ENCODE measurements around the gene IQGAP1. TPM values are rescaled to one million over a fixed set of nuclear protein-coding genes. Genes with fewer than 3 reads are reported as not detected.
"Not testable (repeated sequence)": the region's sequence is repeated elsewhere in the genome, so short reads cannot be mapped to it uniquely, and the experiment has no call there.

Gene IQGAP1
- polyA plus RNA-seq, 4 donors, result 54.3 to 91.2 (median 69.8) TPM

DNA sequence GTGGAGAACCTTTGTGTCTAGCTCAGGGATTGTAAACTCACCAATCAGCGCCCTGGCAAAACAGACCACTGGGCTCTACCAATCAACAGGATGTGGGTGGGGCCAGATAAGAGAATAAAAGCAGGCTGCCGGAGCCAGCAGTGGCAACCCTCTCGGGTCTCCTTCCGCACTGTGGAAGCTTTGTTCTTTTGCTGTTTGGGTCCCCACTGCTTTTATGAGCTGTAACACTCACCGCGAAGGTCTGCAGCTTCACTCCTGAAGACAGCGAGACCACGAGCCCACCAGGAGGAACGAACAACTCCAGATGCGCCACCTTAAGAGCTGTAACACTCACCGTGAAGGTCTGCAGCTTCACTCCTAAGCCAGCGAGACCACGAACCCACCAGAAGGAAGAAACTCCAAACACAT is 123.2 kb downstream of the IQGAP1 start:
- H3K36me3 ChIP-seq (ENCODE audit: control insufficient read depth in 3 of 3, insufficient read depth in 2 of 3, low read depth in 1 of 3, low read length in 3 of 3); H3K4me3 ChIP-seq (ENCODE audit: low read depth in 1 of 3, low read length in 3 of 3); FAIRE-seq; DNase-seq; H3K27ac ChIP-seq (ENCODE audit: low read depth in 1 of 3, low read length in 2 of 3); H3K27me3 ChIP-seq (ENCODE audit: control insufficient read depth in 3 of 3, insufficient read depth in 3 of 3, low read length in 3 of 3); H3K4me1 ChIP-seq (ENCODE audit: control insufficient read depth in 3 of 3, insufficient read depth in 2 of 3, low read depth in 1 of 3, low read length in 2 of 3): not testable (repeated sequence)
- peaks cover 0 to 20% of the 10 kb centered on the region in 2 donors for H3K9me3 ChIP-seq (ENCODE audit: control insufficient read depth in 2 of 2, insufficient read depth in 1 of 2, low read depth in 1 of 2, low read length in 1 of 2)
- 80 to 95% (median 90%) methylated on average over 11 to 13 of the region's 13 CpGs for WGBS, 3 donors

DNA sequence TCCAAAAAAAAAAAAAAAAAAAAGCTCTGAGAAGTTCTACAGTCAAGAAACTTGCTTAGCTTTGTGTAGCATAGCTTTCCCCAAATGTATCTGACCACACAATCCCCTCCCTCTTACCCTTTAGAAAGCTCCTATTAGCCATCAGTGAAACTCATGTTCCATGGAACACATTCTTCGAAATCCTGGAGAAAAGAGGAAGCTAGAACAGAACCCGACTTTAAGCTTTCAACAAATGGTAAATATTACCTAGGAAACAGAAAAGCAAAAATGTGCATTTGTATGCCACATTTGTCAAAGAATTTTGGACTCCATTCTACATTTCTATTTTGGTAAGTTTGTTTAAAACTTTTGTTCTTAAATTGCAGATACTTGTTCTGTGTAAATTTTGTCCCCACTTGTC is 124.2 kb downstream of the IQGAP1 start:
- FAIRE-seq, result no peak
- Histone ChIP-seq H3K9me3 (ENCODE audit: control insufficient read depth in 2 of 2, insufficient read depth in 1 of 2, low read depth in 1 of 2, low read length in 1 of 2) (peaks cover 0 to 20% of the 10 kb centered on the region in 2 donors), H3K4me3 (ENCODE audit: low read depth in 1 of 3, low read length in 3 of 3) (no peak overlapping the region), H3K36me3 (ENCODE audit: control insufficient read depth in 3 of 3, insufficient read depth in 2 of 3, low read depth in 1 of 3, low read length in 3 of 3) (no peaks in the 10 kb centered on the region), H3K27ac (ENCODE audit: low read depth in 1 of 3, low read length in 2 of 3) (no peak overlapping the region), H3K4me1 (ENCODE audit: control insufficient read depth in 3 of 3, insufficient read depth in 2 of 3, low read depth in 1 of 3, low read length in 2 of 3) (no peaks in the 10 kb centered on the region), H3K27me3 (ENCODE audit: control insufficient read depth in 3 of 3, insufficient read depth in 3 of 3, low read length in 3 of 3) (no peaks in the 10 kb centered on the region)
- DNase-seq, result no peak
- WGBS, 3 donors, result 68 to 88% (median 86%) methylated on average over 2 of the region's 2 CpGs

DNA sequence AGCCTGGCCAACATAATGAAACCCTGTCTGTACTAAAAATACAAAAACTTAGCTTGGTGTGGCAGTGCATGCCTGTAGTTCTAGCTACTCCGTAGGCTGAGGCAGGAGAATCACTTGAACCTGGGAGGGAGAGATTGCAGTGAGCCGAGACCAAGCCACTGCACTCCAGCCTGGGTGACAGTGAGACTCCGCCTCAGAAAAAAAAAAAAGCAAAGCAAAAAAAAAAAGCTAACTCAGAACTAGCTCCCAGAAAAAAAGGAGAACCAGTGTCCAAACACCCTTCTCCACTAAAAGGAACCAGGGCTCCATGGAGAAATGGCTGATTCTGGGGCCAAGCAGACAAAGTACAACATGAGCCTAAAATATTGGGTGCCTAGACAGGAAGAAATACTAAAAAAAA is 124.9 kb downstream of the IQGAP1 start:
- H3K4me3 ChIP-seq (ENCODE audit: low read depth in 1 of 3, low read length in 3 of 3), result no peak overlapping the region
- no peaks in the 10 kb centered on the region for H3K4me1 ChIP-seq (ENCODE audit: control insufficient read depth in 3 of 3, insufficient read depth in 2 of 3, low read depth in 1 of 3, low read length in 2 of 3)
- no peaks in the 10 kb centered on the region for H3K27me3 ChIP-seq (ENCODE audit: control insufficient read depth in 3 of 3, insufficient read depth in 3 of 3, low read length in 3 of 3)
- WGBS, 3 donors, result 81 to 93% (median 93%) methylated on average over 3 of the region's 3 CpGs
- no peak for DNase-seq
- no peak overlapping the region for H3K27ac ChIP-seq (ENCODE audit: low read depth in 1 of 3, low read length in 2 of 3)
- H3K36me3 ChIP-seq (ENCODE audit: control insufficient read depth in 3 of 3, insufficient read depth in 2 of 3, low read depth in 1 of 3, low read length in 3 of 3), result no peaks in the 10 kb centered on the region
- H3K9me3 ChIP-seq (ENCODE audit: control insufficient read depth in 2 of 2, insufficient read depth in 1 of 2, low read depth in 1 of 2, low read length in 1 of 2), result peaks cover 0 to 20% of the 10 kb centered on the region in 2 donors
- no peak for FAIRE-seq

DNA sequence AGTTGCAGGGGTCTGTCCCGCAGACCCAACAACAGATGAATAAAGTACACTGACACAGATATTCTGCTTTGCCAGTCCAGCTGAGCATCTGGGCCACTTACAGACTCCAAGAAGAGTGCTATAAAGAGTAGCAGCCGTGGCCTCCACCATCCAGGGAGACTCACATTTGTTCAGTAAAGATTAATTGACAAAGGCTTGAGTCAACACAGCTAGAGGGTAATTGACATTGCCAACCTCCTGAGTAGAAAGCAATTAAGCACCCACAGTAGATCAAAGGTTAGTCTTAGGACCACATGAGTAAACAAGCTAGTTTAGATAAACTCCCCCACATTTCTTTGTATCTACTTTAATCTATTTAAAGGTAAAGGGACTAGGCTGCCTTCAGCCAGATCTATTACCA is 125.4 kb downstream of the IQGAP1 start:
- no peak overlapping the region for H3K4me3 ChIP-seq (ENCODE audit: low read depth in 1 of 3, low read length in 3 of 3)
- no peaks in the 10 kb centered on the region for H3K4me1 ChIP-seq (ENCODE audit: control insufficient read depth in 3 of 3, insufficient read depth in 2 of 3, low read depth in 1 of 3, low read length in 2 of 3)
- peak in 1 of 2 donors; percentile 52 for DNase-seq
- H3K27ac ChIP-seq (ENCODE audit: low read depth in 1 of 3, low read length in 2 of 3), result no peak overlapping the region
- H3K27me3 ChIP-seq (ENCODE audit: control insufficient read depth in 3 of 3, insufficient read depth in 3 of 3, low read length in 3 of 3), result no peaks in the 10 kb centered on the region
- no peaks in the 10 kb centered on the region for H3K36me3 ChIP-seq (ENCODE audit: control insufficient read depth in 3 of 3, insufficient read depth in 2 of 3, low read depth in 1 of 3, low read length in 3 of 3)
- H3K9me3 ChIP-seq (ENCODE audit: control insufficient read depth in 2 of 2, insufficient read depth in 1 of 2, low read depth in 1 of 2, low read length in 1 of 2), result peaks cover 0 to 20% of the 10 kb centered on the region in 2 donors
- no peak for FAIRE-seq
- 56 to 80% (median 63%) methylated on average over 2 of the region's 2 CpGs for WGBS, 3 donors

DNA sequence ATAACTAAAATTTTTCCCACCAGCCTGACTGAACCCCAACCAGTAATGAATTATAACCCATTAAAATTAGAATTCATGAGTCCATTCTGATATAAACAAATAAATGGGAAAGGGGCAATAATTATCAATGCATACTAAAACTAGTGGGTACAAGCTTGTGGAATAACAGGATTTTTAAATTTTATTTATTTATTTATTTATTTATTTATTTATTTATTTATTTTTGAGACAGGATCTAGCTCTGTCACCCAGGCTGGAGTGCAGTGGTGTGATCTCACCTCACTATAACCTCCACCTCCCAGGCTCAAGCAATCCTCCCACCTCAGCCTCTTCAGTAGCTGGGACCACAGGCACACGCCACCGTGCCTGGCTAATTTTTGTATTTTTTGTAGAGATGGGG is 125.9 kb downstream of the IQGAP1 start:
- 50 to 100% (median 75%) methylated on average over 2 of the region's 2 CpGs for WGBS, 3 donors
- not testable (repeated sequence) for DNase-seq; FAIRE-seq; H3K4me3 ChIP-seq (ENCODE audit: low read depth in 1 of 3, low read length in 3 of 3); H3K36me3 ChIP-seq (ENCODE audit: control insufficient read depth in 3 of 3, insufficient read depth in 2 of 3, low read depth in 1 of 3, low read length in 3 of 3); H3K27me3 ChIP-seq (ENCODE audit: control insufficient read depth in 3 of 3, insufficient read depth in 3 of 3, low read length in 3 of 3); H3K4me1 ChIP-seq (ENCODE audit: control insufficient read depth in 3 of 3, insufficient read depth in 2 of 3, low read depth in 1 of 3, low read length in 2 of 3); H3K27ac ChIP-seq (ENCODE audit: low read depth in 1 of 3, low read length in 2 of 3)
- H3K9me3 ChIP-seq (ENCODE audit: control insufficient read depth in 2 of 2, insufficient read depth in 1 of 2, low read depth in 1 of 2, low read length in 1 of 2), result peaks cover 0 to 20% of the 10 kb centered on the region in 2 donors

DNA sequence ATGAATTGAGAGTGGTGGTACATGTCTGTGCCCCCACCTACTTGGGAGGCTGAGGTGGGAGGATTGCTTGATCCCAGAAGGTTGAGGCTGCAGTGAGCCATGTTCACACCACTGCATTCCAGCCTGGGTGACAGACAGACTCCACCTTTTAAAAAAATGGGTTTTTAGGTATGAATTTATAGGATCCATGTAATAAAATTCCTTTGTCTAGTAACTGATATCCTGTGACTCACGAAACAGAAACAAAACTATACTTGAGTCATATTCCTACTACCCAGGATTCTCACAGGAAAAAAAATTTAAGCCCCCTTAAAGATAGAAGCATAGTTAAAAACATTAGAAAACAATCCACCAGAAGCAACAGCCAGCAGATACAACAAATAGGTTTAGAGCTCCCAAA is 131.6 kb downstream of the IQGAP1 start:
- WGBS, 3 donors, result 43 to 66% (median 64%) methylated on average over 1 of the region's 1 CpG
- FAIRE-seq (no peak), DNase-seq (no peak)
- H3K27ac ChIP-seq (ENCODE audit: low read depth in 1 of 3, low read length in 2 of 3), result no peak overlapping the region
- no peak overlapping the region for H3K4me3 ChIP-seq (ENCODE audit: low read depth in 1 of 3, low read length in 3 of 3)
- no peaks in the 10 kb centered on the region for H3K9me3 ChIP-seq (ENCODE audit: control insufficient read depth in 2 of 2, insufficient read depth in 1 of 2, low read depth in 1 of 2, low read length in 1 of 2)
- H3K36me3 ChIP-seq (ENCODE audit: control insufficient read depth in 3 of 3, insufficient read depth in 2 of 3, low read depth in 1 of 3, low read length in 3 of 3), result no peaks in the 10 kb centered on the region
- no peaks in the 10 kb centered on the region for H3K4me1 ChIP-seq (ENCODE audit: control insufficient read depth in 3 of 3, insufficient read depth in 2 of 3, low read depth in 1 of 3, low read length in 2 of 3)
- H3K27me3 ChIP-seq (ENCODE audit: control insufficient read depth in 3 of 3, insufficient read depth in 3 of 3, low read length in 3 of 3), result no peaks in the 10 kb centered on the region

DNA sequence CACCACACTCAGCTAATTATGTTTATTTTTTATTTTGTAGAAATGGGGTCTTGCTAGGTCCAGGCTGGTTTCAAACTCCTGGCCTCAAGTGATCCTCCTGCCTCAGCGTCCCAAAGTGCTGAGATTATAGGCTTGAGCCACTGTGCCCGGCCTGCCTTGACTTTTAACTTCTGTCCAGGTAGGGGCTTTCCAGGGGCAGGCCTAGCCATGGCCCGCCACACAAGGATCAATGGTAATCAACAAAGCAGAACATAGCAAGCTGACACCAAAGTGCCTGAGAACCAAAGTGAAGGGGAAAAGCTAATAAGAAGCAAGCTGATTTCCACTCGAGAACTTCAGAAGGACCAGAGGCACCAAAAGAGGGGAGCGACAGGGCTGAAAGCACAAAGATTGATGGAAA is 132.3 kb downstream of the IQGAP1 start:
- FAIRE-seq, result no peak
- WGBS, 3 donors, result 90 to 91% (median 90%) methylated on average over 5 of the region's 5 CpGs
- no peaks in the 10 kb centered on the region for H3K27me3 ChIP-seq (ENCODE audit: control insufficient read depth in 3 of 3, insufficient read depth in 3 of 3, low read length in 3 of 3)

DNA sequence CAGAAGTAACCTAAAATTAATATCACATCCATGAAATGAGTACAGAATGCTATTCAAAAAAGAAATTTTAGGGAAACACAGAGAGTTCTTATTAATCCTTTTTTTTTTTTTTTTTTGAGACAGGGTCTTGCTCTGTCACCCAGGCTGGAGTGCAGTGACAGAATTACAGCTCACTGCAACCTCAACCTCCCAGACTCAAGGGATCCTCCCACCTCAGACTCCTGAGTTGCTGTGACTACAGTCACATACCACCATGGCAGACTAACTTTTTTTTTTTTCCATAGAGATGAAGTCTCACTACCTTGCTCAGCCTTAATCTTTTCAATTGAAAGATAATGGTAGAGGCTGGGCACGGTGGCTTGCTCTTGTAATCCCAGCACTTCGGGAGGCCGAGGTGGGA is 135.3 kb downstream of the IQGAP1 start:
- DNase-seq (no peak), FAIRE-seq (no peak)
- H3K36me3 ChIP-seq (ENCODE audit: control insufficient read depth in 3 of 3, insufficient read depth in 2 of 3, low read depth in 1 of 3, low read length in 3 of 3), result no peaks in the 10 kb centered on the region
- no peaks in the 10 kb centered on the region for H3K27me3 ChIP-seq (ENCODE audit: control insufficient read depth in 3 of 3, insufficient read depth in 3 of 3, low read length in 3 of 3)
- H3K9me3 ChIP-seq (ENCODE audit: control insufficient read depth in 2 of 2, insufficient read depth in 1 of 2, low read depth in 1 of 2, low read length in 1 of 2), result no peaks in the 10 kb centered on the region
- H3K4me1 ChIP-seq (ENCODE audit: control insufficient read depth in 3 of 3, insufficient read depth in 2 of 3, low read depth in 1 of 3, low read length in 2 of 3), result no peaks in the 10 kb centered on the region
- 87 to 94% (median 92%) methylated on average over 3 of the region's 3 CpGs for WGBS, 3 donors
- H3K27ac ChIP-seq (ENCODE audit: low read depth in 1 of 3, low read length in 2 of 3), result no peak overlapping the region
- no peak overlapping the region for H3K4me3 ChIP-seq (ENCODE audit: low read depth in 1 of 3, low read length in 3 of 3)

More for the DNA sequence above, 132.3 kb downstream of the IQGAP1 start:
- Histone ChIP-seq H3K4me3 (ENCODE audit: low read depth in 1 of 3, low read length in 3 of 3) (no peak overlapping the region), H3K9me3 (ENCODE audit: control insufficient read depth in 2 of 2, insufficient read depth in 1 of 2, low read depth in 1 of 2, low read length in 1 of 2) (no peaks in the 10 kb centered on the region), H3K36me3 (ENCODE audit: control insufficient read depth in 3 of 3, insufficient read depth in 2 of 3, low read depth in 1 of 3, low read length in 3 of 3) (no peaks in the 10 kb centered on the region), H3K4me1 (ENCODE audit: control insufficient read depth in 3 of 3, insufficient read depth in 2 of 3, low read depth in 1 of 3, low read length in 2 of 3) (no peaks in the 10 kb centered on the region), H3K27ac (ENCODE audit: low read depth in 1 of 3, low read length in 2 of 3) (no peak overlapping the region)
- DNase-seq, result no peak

DNA sequence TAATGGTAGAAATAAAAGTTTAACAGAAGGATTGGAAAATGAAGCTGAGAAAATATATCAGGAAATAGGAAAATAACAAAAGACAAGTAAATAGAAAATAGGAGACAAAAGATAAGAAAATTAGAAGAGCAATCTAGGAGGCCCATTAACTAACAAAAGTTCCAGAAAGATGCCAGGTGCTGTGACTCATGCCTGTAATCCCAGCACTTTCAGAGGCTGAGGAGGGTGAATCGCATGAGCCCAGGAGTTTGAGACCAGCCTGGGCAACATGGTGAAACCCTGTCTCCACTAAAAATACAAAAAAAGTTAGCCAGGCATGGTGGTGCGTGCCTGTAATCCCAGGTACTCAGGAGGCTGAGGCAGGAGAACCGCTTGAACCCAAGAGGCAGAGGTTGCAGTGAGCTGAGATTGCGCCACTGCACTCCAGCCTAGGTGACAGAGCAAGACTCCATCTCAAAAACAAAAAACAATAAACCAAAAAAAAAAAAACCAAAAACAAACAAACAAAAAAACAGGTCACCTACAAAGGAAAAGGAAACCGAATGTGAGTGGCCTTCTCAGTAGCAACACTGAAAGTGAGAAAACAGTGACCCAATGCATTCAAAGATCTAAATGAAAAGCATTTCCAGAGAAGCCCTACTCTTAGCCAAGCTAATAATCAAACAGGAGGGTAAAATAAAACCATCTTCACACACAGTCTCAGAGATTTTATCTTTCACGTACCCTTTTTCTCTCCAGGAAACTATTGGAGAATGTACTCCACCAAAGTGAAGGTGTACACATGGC is 136.2 kb downstream of the IQGAP1 start:
- H3K27ac ChIP-seq (ENCODE audit: low read depth in 1 of 3, low read length in 2 of 3), result peak overlapping the region in 1 of 3 donors; percentile 23
- not testable (repeated sequence) for H3K4me3 ChIP-seq (ENCODE audit: low read depth in 1 of 3, low read length in 3 of 3)

More for the DNA sequence above, 136.2 kb downstream of the IQGAP1 start:
- not testable (repeated sequence) for H3K36me3 ChIP-seq (ENCODE audit: control insufficient read depth in 3 of 3, insufficient read depth in 2 of 3, low read depth in 1 of 3, low read length in 3 of 3); H3K27me3 ChIP-seq (ENCODE audit: control insufficient read depth in 3 of 3, insufficient read depth in 3 of 3, low read length in 3 of 3); H3K9me3 ChIP-seq (ENCODE audit: control insufficient read depth in 2 of 2, insufficient read depth in 1 of 2, low read depth in 1 of 2, low read length in 1 of 2); FAIRE-seq; H3K4me1 ChIP-seq (ENCODE audit: control insufficient read depth in 3 of 3, insufficient read depth in 2 of 3, low read depth in 1 of 3, low read length in 2 of 3); DNase-seq
- WGBS, 3 donors, result 86 to 90% (median 87%) methylated on average over 6 of the region's 6 CpGs
